NK-92 (cell line): ENCODE data around the gene PHYKPL.

ENCODE experiments used
- DNase-seq: peaks from one replicate; lab custom pipeline; 2025; ENCODE audit not compliant: unreplicated experiment; lab: John Stamatoyannopoulos, UW

The PHYKPL gene

DNA sequence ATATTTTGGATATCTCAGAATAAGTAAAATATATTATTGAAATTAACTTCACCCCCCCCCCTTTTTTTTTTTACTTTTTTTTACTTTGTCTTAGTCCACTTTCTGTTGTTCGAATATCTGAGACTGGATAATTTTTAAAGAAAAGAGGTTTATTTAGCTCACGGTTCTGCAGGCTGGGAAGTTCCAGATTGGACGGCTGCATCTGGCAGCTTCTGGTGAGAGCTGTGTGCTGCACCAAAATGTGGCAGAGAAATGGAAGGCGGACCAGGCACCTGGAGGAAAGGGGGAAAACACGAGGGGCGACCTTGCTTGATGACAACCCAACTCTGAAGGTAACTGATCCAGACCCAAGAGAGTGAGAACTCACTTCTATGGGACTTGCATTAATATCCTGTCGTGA lies 39.8 kb downstream of the PHYKPL start:
- DNase-seq, result no peak

GRCh38 chr5:178192244-178192643 lies 40.4 kb downstream of the PHYKPL start:
- no peak for DNase-seq

DNA sequence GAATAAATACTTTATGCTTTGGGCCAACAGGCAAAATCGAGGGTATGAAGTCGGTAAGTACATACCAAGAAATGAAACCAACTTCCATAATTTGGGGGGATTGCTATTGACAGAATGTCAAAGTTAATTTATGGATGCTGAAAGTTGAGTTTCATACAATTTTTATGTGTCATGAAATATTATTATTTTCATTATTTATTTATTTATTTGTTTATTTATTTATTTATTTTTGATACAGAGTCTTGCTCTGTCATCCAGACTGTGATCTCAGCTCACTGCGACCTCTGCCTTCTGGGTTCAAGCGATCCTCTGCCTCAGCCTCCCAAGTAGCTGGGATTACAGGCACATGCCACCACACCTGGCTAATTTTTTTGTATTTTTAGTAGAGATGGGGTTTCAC lies 40.9 kb downstream of the PHYKPL start:
- no peak for DNase-seq

DNA sequence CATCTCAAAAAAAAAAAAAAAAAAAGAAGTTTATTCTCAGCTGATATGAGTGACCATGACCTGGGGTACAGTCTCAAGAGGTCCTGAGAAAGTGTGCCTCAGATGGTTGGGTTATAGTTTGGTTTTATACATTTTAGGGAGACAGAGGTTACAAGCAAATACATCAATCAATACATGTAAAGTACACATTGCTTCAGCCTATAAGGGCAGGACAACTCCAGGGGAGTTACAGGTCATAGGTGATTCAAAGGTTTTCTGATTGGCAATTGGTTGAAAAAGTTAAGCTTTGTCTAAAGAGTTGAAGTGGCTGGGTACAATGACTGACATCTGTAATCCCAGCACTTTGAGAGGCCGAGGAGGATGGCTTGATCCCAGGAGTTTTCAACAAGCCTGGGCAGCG lies 43.2 kb downstream of the PHYKPL start:
- DNase-seq, result no peak

- no peak for DNase-seq
Observed at GRCh38 chr5:178187014-178187413, 45.6 kb downstream of the PHYKPL start, which contains the start of gene GMCL2. TSS of gene GMCL2 (minus strand) at chr5:178187371. CDS start at chr5:178187299, 72 bp downstream.

DNA sequence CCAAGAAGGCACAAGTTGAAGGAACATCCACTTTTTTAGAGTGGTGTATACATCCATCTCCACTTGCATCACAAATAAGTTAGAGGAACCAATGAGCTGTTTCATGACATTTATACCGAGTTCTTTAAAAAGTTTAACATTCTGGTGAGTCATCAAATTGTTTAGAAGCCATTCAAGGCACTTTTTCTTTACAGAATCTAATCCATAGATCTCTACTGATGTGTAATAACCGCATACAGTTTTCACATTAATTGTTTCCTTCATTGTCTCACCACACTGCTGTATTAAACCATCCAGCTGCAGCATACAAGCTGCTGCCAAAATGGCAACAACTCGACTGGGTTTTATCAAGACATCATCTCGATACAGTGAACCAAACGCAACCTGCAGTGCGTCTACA lies 46.2 kb downstream of the PHYKPL start:
- no peak for DNase-seq

DNA sequence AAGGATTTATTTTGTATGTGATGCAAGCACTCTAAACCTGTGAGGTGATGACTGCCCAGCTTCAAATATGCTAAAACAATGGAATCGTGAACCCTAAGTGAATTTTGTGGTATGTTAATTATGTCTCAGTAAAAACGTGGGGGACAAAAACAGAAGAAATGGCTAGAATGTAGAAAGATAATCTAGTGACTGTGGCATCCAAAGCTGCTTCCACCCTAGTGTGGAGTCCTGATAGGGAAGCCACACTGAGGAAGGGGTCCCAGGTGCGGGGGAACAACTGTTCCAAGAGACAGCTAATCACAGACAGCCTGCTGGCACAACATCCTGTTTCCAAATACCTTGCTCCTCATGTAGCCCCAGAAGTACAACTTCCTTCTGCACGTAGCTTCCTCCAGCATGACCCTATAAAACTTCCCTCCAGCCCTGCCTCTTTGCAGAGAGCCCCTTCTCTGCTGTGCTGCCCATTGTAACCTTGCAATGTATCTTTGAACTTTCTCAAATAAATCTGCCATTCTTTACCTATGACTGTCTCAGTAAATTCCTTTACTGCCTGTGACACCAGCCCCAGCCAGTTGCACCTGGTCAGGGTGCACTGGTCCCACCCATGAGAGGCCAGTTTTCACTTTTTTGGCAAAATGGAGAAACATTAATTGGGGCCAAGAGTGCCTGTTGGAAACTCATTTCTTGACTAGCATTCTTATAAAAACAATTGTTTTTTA lies 50.3 kb downstream of the PHYKPL start:
- DNase-seq, result no peak

DNA sequence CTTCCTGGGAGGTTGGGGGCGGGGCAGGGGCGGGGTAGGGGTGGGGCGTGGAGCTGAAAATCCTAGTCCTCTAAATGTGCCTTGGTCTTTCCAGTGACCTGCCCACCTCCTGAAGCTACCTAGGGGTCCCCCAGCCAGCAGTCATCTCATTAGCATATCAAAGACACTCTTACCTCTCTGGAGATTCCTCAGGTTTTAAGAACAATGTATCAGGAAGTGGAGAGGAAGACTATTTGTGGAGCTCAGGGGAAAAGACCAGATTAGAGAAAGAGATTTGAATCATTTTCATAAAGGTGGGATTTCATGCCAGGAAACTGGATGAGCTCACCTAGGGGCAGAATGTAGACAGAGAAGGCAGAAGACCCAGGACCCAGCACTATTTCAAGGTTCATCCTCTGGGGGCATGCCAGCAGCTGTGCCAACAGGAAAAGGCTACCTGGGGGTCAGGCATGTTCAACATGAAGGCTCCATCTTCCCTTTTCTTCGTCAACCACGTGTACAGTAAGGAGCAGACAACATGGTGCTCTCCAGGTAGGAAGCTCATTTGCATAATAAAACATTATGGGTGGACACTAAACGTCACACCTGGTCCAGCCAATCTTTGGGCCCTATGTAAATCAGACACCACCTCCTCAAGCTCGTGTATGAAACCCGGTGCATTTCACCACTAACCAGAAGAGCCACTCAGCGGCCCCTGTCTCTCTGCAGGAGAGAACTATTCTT lies 52.3 kb downstream of the PHYKPL start:
- DNase-seq, result no peak

- DNase-seq, result no peak
Observed at GRCh38 chr5:178177569-178177968, 55.0 kb downstream of the PHYKPL start.

- no peak for DNase-seq
Observed at GRCh38 chr5:178176791-178177190, 55.8 kb downstream of the PHYKPL start.

DNA sequence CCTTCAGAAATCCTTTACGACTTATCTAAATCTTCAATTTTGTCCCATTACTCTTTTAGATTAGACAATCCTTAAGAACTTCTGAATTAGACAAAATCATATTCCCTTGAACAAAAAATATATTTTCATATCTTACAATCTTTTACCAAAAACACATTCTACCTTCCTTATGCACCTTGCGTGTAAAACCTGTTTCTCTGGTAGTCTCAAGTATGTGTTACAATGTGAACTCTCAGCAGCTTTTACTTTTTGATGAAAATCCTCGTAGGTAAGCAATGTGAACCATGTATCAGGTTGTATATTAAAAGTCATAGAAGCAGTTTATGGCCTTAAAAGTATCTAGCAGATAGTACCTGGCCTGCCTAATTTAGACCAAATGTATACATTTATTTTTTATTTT lies 58.1 kb downstream of the PHYKPL start:
- DNase-seq, result no peak

- no peak for DNase-seq
Observed at GRCh38 chr5:178170455-178170854, 62.1 kb downstream of the PHYKPL start.

DNA sequence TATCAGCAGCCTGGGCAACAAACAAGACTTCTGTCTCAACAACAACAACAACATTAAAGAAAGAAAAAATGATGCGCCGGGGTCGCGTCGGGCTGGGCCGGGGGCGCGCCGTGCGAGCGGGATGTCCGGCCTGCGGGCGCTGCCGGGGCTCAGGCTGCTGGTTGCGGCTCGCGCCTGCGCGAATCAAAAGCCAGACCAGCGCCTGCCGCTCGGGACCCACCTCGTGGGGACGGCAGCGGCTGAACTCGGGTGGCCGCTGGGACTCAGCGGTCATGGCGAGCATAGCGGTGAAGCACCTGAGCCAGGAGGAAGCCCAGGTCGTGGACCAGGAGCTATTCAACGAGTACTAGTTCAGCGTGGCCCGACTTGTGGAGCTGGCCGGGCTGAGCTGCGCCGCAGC lies 67.0 kb downstream of the PHYKPL start:
- no peak for DNase-seq

GRCh38 chr5:178163772-178164735 lies 68.5 kb downstream of the PHYKPL start:
- DNase-seq, result peak; percentile 56

DNA sequence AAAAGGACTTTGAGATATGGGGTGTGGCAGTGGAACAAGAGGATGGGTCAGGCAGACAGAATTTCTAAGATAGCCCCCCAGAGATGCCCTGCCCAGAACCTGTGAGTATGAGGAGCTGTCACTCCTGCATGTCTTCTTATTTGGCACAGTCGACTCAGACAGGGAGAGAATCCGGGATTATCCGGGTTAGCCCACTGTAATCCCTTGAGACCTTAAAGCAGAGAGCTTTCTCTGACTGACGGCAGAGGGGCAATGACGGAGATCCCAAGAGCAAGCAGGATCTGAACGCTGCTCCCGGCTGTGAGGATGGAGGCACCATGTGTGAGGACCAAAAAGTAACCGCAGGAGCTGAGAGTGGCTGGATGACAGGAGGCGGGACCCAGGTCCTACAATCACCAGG lies 70.1 kb downstream of the PHYKPL start:
- no peak for DNase-seq

DNA sequence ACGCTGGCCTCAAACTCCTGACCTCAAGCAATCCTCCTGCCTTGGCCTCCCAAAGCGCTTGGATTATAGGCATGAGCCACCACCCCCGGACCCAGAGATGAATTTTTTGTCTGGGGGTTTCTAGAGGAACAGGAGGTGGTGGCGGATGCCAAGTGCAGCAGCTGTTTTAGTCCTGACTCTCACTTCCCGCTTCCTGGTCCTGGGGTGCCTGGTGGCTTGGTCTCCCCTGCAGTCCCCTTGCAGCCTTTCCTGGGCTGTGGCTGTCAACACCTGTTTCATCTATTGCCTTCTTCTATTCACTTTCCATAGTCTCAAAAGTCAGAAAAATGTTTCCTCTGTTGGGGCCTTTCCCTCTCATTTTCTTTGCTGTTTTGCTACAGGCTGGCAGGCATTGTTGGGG lies 72.4 kb downstream of the PHYKPL start:
- DNase-seq, result no peak
